ENCODE measurements around the gene DEGS2.

GRCh38 chr14:100128688-100129087, 30.8 kb downstream of the DEGS2 start:
- TF ChIP-seq, protein P1, sequence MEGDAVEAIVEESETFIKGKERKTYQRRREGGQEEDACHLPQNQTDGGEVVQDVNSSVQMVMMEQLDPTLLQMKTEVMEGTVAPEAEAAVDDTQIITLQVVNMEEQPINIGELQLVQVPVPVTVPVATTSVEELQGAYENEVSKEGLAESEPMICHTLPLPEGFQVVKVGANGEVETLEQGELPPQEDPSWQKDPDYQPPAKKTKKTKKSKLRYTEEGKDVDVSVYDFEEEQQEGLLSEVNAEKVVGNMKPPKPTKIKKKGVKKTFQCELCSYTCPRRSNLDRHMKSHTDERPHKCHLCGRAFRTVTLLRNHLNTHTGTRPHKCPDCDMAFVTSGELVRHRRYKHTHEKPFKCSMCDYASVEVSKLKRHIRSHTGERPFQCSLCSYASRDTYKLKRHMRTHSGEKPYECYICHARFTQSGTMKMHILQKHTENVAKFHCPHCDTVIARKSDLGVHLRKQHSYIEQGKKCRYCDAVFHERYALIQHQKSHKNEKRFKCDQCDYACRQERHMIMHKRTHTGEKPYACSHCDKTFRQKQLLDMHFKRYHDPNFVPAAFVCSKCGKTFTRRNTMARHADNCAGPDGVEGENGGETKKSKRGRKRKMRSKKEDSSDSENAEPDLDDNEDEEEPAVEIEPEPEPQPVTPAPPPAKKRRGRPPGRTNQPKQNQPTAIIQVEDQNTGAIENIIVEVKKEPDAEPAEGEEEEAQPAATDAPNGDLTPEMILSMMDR (IDR thresholded peaks at IDR 0.05; ENCODE audit: borderline replicate concordance, extremely low read depth, low read length, poor library complexity, severe bottlenecking): no peak
- no peak for TF ChIP-seq EZH2 (IDR thresholded peaks at IDR 0.05; ENCODE audit: borderline replicate concordance, low read depth, low read length, severe bottlenecking)
